Erythroblast (primary cell): ENCODE data around the gene VAV1.

ENCODE experiments used
- GATA1 ChIP-seq: IDR thresholded peaks from 2 replicates; pipeline ENCODE4 v1.6.1; 2011; ENCODE audit warnings: low read depth, mild to moderate bottlenecking, control low read depth, low read length, moderate library complexity
- POLR2A ChIP-seq: IDR thresholded peaks from 2 replicates; pipeline ENCODE4 v1.6.1; 2011; ENCODE audit warnings: mild to moderate bottlenecking, low read length

DNA sequence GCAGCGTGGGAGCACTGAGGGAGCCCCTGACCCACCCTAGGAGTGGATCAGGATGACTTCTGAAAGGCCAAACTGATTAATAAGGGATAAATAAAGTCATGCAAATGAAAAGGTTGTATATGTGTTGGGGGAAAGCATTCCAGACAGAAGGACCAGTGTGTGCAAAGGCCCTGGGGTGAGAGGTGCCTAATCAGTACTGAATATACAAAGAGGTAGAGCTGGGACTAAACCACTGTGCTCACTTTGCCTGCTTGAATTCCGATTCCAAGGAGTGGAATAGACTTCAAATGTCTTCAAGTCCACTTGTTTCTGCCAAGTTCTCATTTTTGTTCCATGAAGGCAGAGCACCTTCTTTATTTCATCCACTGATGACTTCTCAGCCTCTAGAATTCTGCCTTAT, 82.2 kb downstream of the VAV1 start:
- TF ChIP-seq POLR2A (no peak), GATA1 (no peak)
